Fibroblast of lung (primary cell): Measurements from ENCODE around the gene PLA2G2F.

ENCODE experiments used
- EZH2 ChIP-seq: IDR thresholded peaks from 2 replicates; pipeline ENCODE4 v1.5.1; 2012; ENCODE audit warnings: low read length, control low read depth, mild to moderate bottlenecking; ENCODE audit errors: missing control alignments
- TF ChIP-seq, protein P1 (sequence below), 2 donors: IDR thresholded peaks in 1 of 2; conservative IDR thresholded peaks in 1 of 2; 1 replicate in 1 of 2; 2 replicates in 1 of 2; pipeline ENCODE4 v1.5.1; 2011 to 2012; ENCODE audit warnings: low read length in 2 of 2, control low read depth in 1 of 2, inconsistent platforms in 1 of 2, low read depth in 1 of 2, mild to moderate bottlenecking in 1 of 2

GRCh38 chr1:20124456-20125057 lies 14.6 kb upstream of the PLA2G2F start:
- TF ChIP-seq, protein P1, sequence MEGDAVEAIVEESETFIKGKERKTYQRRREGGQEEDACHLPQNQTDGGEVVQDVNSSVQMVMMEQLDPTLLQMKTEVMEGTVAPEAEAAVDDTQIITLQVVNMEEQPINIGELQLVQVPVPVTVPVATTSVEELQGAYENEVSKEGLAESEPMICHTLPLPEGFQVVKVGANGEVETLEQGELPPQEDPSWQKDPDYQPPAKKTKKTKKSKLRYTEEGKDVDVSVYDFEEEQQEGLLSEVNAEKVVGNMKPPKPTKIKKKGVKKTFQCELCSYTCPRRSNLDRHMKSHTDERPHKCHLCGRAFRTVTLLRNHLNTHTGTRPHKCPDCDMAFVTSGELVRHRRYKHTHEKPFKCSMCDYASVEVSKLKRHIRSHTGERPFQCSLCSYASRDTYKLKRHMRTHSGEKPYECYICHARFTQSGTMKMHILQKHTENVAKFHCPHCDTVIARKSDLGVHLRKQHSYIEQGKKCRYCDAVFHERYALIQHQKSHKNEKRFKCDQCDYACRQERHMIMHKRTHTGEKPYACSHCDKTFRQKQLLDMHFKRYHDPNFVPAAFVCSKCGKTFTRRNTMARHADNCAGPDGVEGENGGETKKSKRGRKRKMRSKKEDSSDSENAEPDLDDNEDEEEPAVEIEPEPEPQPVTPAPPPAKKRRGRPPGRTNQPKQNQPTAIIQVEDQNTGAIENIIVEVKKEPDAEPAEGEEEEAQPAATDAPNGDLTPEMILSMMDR (conservative IDR thresholded peaks at IDR 0.05 in 1 of 2, IDR thresholded peaks at IDR 0.05 in 1 of 2; ENCODE audit: low read depth in 1 of 2, low read length in 2 of 2) = no peak
- no peak for TF ChIP-seq EZH2
